CD4-positive, alpha-beta memory T cell (primary cell): ENCODE measurements around the gene EXD3. TPM values are rescaled to one million over a fixed set of nuclear protein-coding genes. Genes with fewer than 3 reads are reported as not detected.
"Not testable (repeated sequence)": the region's sequence is repeated elsewhere in the genome, so short reads cannot be mapped to it uniquely, and the experiment has no call there.

Source experiments
- CTCF ChIA-PET: fragments of 350-600 bp; sonication (Branson Sonifier 250); formaldehyde crosslinking; loops from one replicate; lab custom pipeline; 2021; ENCODE audit warnings: inconsistent platforms; ENCODE audit not compliant: partially characterized antibody; lab: Charles Lee
- POLR2A ChIA-PET: fragments of 350-600 bp; sonication (Branson Sonifier 250); formaldehyde crosslinking; loops from one replicate; lab custom pipeline; 2021; ENCODE audit not compliant: partially characterized antibody; lab: Charles Lee
- DNase-seq, 5 donors: peaks; one replicate each; pipeline versions ENCODE4 v3.0.0 to v3.0.0-alpha.2; 2020 to 2022; ENCODE audit warnings: mixed read lengths in 1 of 5
- H3K27ac ChIP-seq: one replicate; pipeline ENCODE4 v1.7.0; 2013; ENCODE audit warnings: low read depth, low read length
- H3K27me3 ChIP-seq: 2 replicates; pipeline ENCODE4 v1.7.0; 2013; ENCODE audit warnings: mild to moderate bottlenecking, low read length, moderate library complexity; ENCODE audit not compliant: insufficient read depth
- H3K36me3 ChIP-seq: 2 replicates; pipeline ENCODE4 v1.7.0; 2013; ENCODE audit warnings: mild to moderate bottlenecking, low read length, moderate library complexity; ENCODE audit not compliant: insufficient read depth
- H3K4me1 ChIP-seq: 2 replicates; pipeline ENCODE4 v1.7.0; 2013; ENCODE audit warnings: mild to moderate bottlenecking, low read length, moderate library complexity; ENCODE audit not compliant: insufficient read depth
- H3K4me3 ChIP-seq, 2 donors: one replicate each; pipeline ENCODE4 v1.7.0; 2013; ENCODE audit warnings: low read length in 2 of 2, mild to moderate bottlenecking in 1 of 2
- H3K9me3 ChIP-seq, 2 donors: one replicate each; pipeline ENCODE4 v1.7.0; 2013; ENCODE audit warnings: low read length in 2 of 2, control low read depth in 1 of 2; ENCODE audit not compliant: control insufficient read depth in 1 of 2
- H3K27ac Mint-ChIP-seq, 7 donors: one replicate each; pipeline ENCODE4 v1.8.0; 2020 to 2021; ENCODE audit warnings: mixed read lengths in 7 of 7, mild to moderate bottlenecking in 6 of 7, inconsistent platforms in 3 of 7, moderate library complexity in 3 of 7
- H3K27me3 Mint-ChIP-seq, 2 donors: one replicate each; pipeline ENCODE4 v1.8.0; 2020 to 2021; ENCODE audit warnings: mixed read lengths in 2 of 2
- H3K36me3 Mint-ChIP-seq, 2 donors: one replicate each; pipeline ENCODE4 v1.8.0; 2020 to 2021; ENCODE audit warnings: mixed read lengths in 2 of 2, inconsistent platforms in 1 of 2, mild to moderate bottlenecking in 1 of 2
- H3K4me1 Mint-ChIP-seq, 4 donors: one replicate each; pipeline ENCODE4 v1.8.0; 2020 to 2021; ENCODE audit warnings: mixed read lengths in 4 of 4, mild to moderate bottlenecking in 1 of 4
- H3K4me3 Mint-ChIP-seq, 8 donors: one replicate each; pipeline ENCODE4 v1.8.0; 2020 to 2021; ENCODE audit warnings: mixed read lengths in 8 of 8, mild to moderate bottlenecking in 7 of 8, moderate library complexity in 6 of 8, inconsistent platforms in 3 of 8
- H3K9me3 Mint-ChIP-seq, 8 donors: one replicate each; pipeline ENCODE4 v1.8.0; 2020 to 2021; ENCODE audit warnings: mixed read lengths in 8 of 8, mild to moderate bottlenecking in 5 of 8, inconsistent platforms in 3 of 8, moderate library complexity in 1 of 8
- intact Hi-C: fragments of 100-400 bp; cut with micrococcal nuclease; formaldehyde crosslinking; loops from one replicate; pipeline ENCODE4 v1.15.1; 2023
- polyA plus RNA-seq, 2 donors: library from polyadenylated mRNA; unstranded; fragments of 300-500 nt; fragmentation: Illumina TruSeq; gene quantifications; one replicate each; pipeline ENCODE4 v1.2.3, GENCODE V29; 2021
- total RNA-seq, 2 experiments: library from RNA; stranded (reverse); gene quantifications; one replicate each; pipeline ENCODE4 v1.2.3, GENCODE V29; 2021

The EXD3 gene
- total and polyA plus RNA-seq, 4 experiments from 2014 or later = 2.5 to 21.9 (median 14.2) TPM

GRCh38 chr9:137382444-137383080, 40.4 kb downstream of the EXD3 start:
- no peaks in the 10 kb centered on the region for H3K27me3 Mint-ChIP-seq
- H3K4me3 Mint-ChIP-seq = peak overlapping the region in 1 of 8 donors; percentile 61
- H3K9me3 Mint-ChIP-seq = no peaks in the 10 kb centered on the region
- CTCF ChIA-PET = no interaction called here
- H3K36me3 ChIP-seq = no peaks in the 10 kb centered on the region
- no peaks in the 10 kb centered on the region for H3K36me3 Mint-ChIP-seq
- intact Hi-C loops = no loop called here
- H3K9me3 ChIP-seq = no peaks in the 10 kb centered on the region
- peaks cover 0 to 5% (median 4%) of the 10 kb centered on the region in 4 donors for H3K4me1 Mint-ChIP-seq
- peaks cover 7% of the 10 kb centered on the region for H3K4me1 ChIP-seq
- no peak for DNase-seq
- H3K27ac ChIP-seq = no peak overlapping the region
- no peak overlapping the region for H3K27ac Mint-ChIP-seq
- POLR2A ChIA-PET = no interaction called here
- no peak overlapping the region for H3K4me3 ChIP-seq
- no peaks in the 10 kb centered on the region for H3K27me3 ChIP-seq

GRCh38 chr9:137381501-137382443, 41.2 kb downstream of the EXD3 start:
- Mint-ChIP-seq H3K4me1 (peaks cover 0 to 5% (median 2%) of the 10 kb centered on the region in 4 donors), H3K36me3 (no peaks in the 10 kb centered on the region), H3K27me3 (no peaks in the 10 kb centered on the region), H3K9me3 (no peaks in the 10 kb centered on the region), H3K27ac (no peak overlapping the region), H3K4me3 (peak overlapping the region in 1 of 8 donors; percentile 61)
- no peaks in the 10 kb centered on the region for H3K36me3 ChIP-seq
- ChIA-PET POLR2A (no interaction called here), CTCF (no interaction called here)
- no peak overlapping the region for H3K4me3 ChIP-seq
- H3K9me3 ChIP-seq = no peaks in the 10 kb centered on the region
- DNase-seq = no peak
- no peaks in the 10 kb centered on the region for H3K27me3 ChIP-seq
- no peaks in the 10 kb centered on the region for H3K4me1 ChIP-seq
- H3K27ac ChIP-seq = no peak overlapping the region
- intact Hi-C loops = no loop called here

GRCh38 chr9:137380606-137381005, 42.4 kb downstream of the EXD3 start:
- DNase-seq = no peak
- Mint-ChIP-seq H3K9me3 (no peaks in the 10 kb centered on the region), H3K27me3 (no peaks in the 10 kb centered on the region), H3K27ac (no peak overlapping the region), H3K4me3 (no peak overlapping the region), H3K4me1 (peaks cover 0 to 5% (median 1%) of the 10 kb centered on the region in 4 donors), H3K36me3 (no peaks in the 10 kb centered on the region)
- POLR2A ChIA-PET = no interaction called here
- Histone ChIP-seq H3K27ac (no peak overlapping the region), H3K27me3 (no peaks in the 10 kb centered on the region), H3K36me3 (no peaks in the 10 kb centered on the region), H3K9me3 (no peaks in the 10 kb centered on the region), H3K4me1 (no peaks in the 10 kb centered on the region), H3K4me3 (no peak overlapping the region)
- CTCF ChIA-PET = interaction anchor here (0.7 kb wide), 1 partner anchor 8 kb away, joined by 3 read pairs; no protein-coding TSS in a partner anchor
- intact Hi-C loops = no loop called here

GRCh38 chr9:137380171-137380570, 42.8 kb downstream of the EXD3 start:
- Histone ChIP-seq H3K27me3 (no peaks in the 10 kb centered on the region), H3K27ac (no peak overlapping the region), H3K36me3 (no peaks in the 10 kb centered on the region), H3K9me3 (no peaks in the 10 kb centered on the region), H3K4me1 (no peaks in the 10 kb centered on the region), H3K4me3 (no peak overlapping the region)
- DNase-seq = no peak
- Mint-ChIP-seq H3K9me3 (no peaks in the 10 kb centered on the region), H3K4me3 (no peak overlapping the region), H3K27me3 (no peaks in the 10 kb centered on the region), H3K27ac (no peak overlapping the region), H3K36me3 (no peaks in the 10 kb centered on the region), H3K4me1 (peaks cover 0 to 5% (median 1%) of the 10 kb centered on the region in 4 donors)
- CTCF ChIA-PET = no interaction called here
- POLR2A ChIA-PET = no interaction called here
- intact Hi-C loops = no loop called here

- Mint-ChIP-seq H3K36me3 (no peaks in the 10 kb centered on the region), H3K27me3 (no peaks in the 10 kb centered on the region), H3K27ac (no peak overlapping the region), H3K9me3 (no peaks in the 10 kb centered on the region), H3K4me3 (no peak overlapping the region), H3K4me1 (peaks cover 0 to 5% (median 1%) of the 10 kb centered on the region in 4 donors)
- no peak for DNase-seq
- Histone ChIP-seq H3K27ac (no peak overlapping the region), H3K4me1 (no peaks in the 10 kb centered on the region), H3K27me3 (no peaks in the 10 kb centered on the region), H3K36me3 (no peaks in the 10 kb centered on the region), H3K9me3 (no peaks in the 10 kb centered on the region), H3K4me3 (no peak overlapping the region)
- ChIA-PET POLR2A (no interaction called here), CTCF (no interaction called here)
- intact Hi-C loops = no loop called here
Measured at GRCh38 chr9:137379761-137380161, 43.2 kb downstream of the EXD3 start.

GRCh38 chr9:137378688-137379410, 44.1 kb downstream of the EXD3 start:
- POLR2A ChIA-PET = not testable (repeated sequence)

GRCh38 chr9:137376386-137376785, 46.6 kb downstream of the EXD3 start:
- H3K4me1 Mint-ChIP-seq = no peaks in the 10 kb centered on the region
- DNase-seq = no peak
- no peak overlapping the region for H3K4me3 Mint-ChIP-seq
- H3K36me3 Mint-ChIP-seq = no peaks in the 10 kb centered on the region
- Histone ChIP-seq H3K27me3 (no peaks in the 10 kb centered on the region), H3K36me3 (no peaks in the 10 kb centered on the region), H3K9me3 (no peaks in the 10 kb centered on the region), H3K4me1 (no peaks in the 10 kb centered on the region), H3K27ac (no peak overlapping the region), H3K4me3 (no peak overlapping the region)
- intact Hi-C loops = no loop called here
- H3K27ac Mint-ChIP-seq = no peak overlapping the region
- no peaks in the 10 kb centered on the region for H3K27me3 Mint-ChIP-seq
- POLR2A ChIA-PET = no interaction called here
- CTCF ChIA-PET = interaction anchor here (0.7 kb wide), 1 partner anchor 15 kb away, joined by 3 read pairs; no protein-coding TSS in a partner anchor
- no peaks in the 10 kb centered on the region for H3K9me3 Mint-ChIP-seq

More at GRCh38 chr9:137378688-137379410, 44.1 kb downstream of the EXD3 start:
- H3K27ac Mint-ChIP-seq, H3K4me1 Mint-ChIP-seq, H3K27ac ChIP-seq, CTCF ChIA-PET, DNase-seq, intact Hi-C loops, H3K36me3 ChIP-seq, H3K4me3 ChIP-seq, H3K27me3 Mint-ChIP-seq, H3K4me1 ChIP-seq, H3K9me3 ChIP-seq, H3K9me3 Mint-ChIP-seq, H3K27me3 ChIP-seq, H3K36me3 Mint-ChIP-seq, H3K4me3 Mint-ChIP-seq: not testable (repeated sequence)
